ENCODE measurements around the gene LSR. TPM values are rescaled to one million over a fixed set of nuclear protein-coding genes. Genes with fewer than 3 reads are reported as not detected.
A peak's percentile ranks its signal among the peaks of the same experiment; 100 is the strongest.

Gene LSR
- total and polyA plus RNA-seq, 10 donors, result 10.9 to 30.2 (median 20.4) TPM

GRCh38 chr19:35207391-35207871 lies 41.4 kb upstream of the LSR start:
- DNase-seq, result no peak
- H3K36me3 ChIP-seq, result no peaks in the 10 kb centered on the region
- no peak overlapping the region for H3K4me3 ChIP-seq
- WGBS, 5 donors, result 73 to 78% (median 75%) methylated on average over 8 of the region's 8 CpGs
- intact Hi-C loops (cut with DNase I; ENCODE audit: low total_unique reads), result loop anchor here (10.0 kb wide), 1 partner anchor 53 kb away; the partner anchor contains the start of gene FXYD5
- H3K4me1 ChIP-seq, result peaks cover 36 to 84% (median 74%) of the 10 kb centered on the region in 6 donors
- H3K27me3 ChIP-seq (replicated peaks in 1 of 7), result no peaks in the 10 kb centered on the region
- TF ChIP-seq POLR2A (IDR thresholded peaks at IDR 0.05) (no peak), POLR2AphosphoS5 (IDR thresholded peaks at IDR 0.05) (no peak), CTCF (IDR thresholded peaks at IDR 0.05 in 8 of 11, conservative IDR thresholded peaks at IDR 0.05 in 3 of 11) (no peak)
- H3K27ac ChIP-seq, result peak overlapping the region; percentile 61 to 98 (median 84)
- H3K9me3 ChIP-seq, result peaks cover 0 to 3% (median 0%) of the 10 kb centered on the region in 8 donors

GRCh38 chr19:35208121-35208520 lies 40.7 kb upstream of the LSR start:
- peaks cover 43 to 91% (median 81%) of the 10 kb centered on the region in 6 donors for H3K4me1 ChIP-seq
- H3K36me3 ChIP-seq, result no peaks in the 10 kb centered on the region
- WGBS, 5 donors, result 80 to 88% (median 84%) methylated on average over 8 of the region's 8 CpGs
- peaks cover 0 to 3% (median 0%) of the 10 kb centered on the region in 8 donors for H3K9me3 ChIP-seq
- peak overlapping the region in 6 of 8 donors; percentile 36 to 98 (median 86) for H3K27ac ChIP-seq
- intact Hi-C loops (cut with DNase I; ENCODE audit: low total_unique reads), result loop anchor here (10.0 kb wide), 1 partner anchor 53 kb away; the partner anchor contains the start of gene FXYD5
- H3K4me3 ChIP-seq, result no peak overlapping the region
- no peak for DNase-seq
- TF ChIP-seq POLR2A (IDR thresholded peaks at IDR 0.05), result no peak
- TF ChIP-seq POLR2AphosphoS5 (IDR thresholded peaks at IDR 0.05), result no peak
- H3K27me3 ChIP-seq (replicated peaks in 1 of 7), result no peaks in the 10 kb centered on the region

GRCh38 chr19:35209646-35210045 lies 39.2 kb upstream of the LSR start:
- WGBS, 5 donors, result 64 to 81% (median 72%) methylated on average over 4 of the region's 4 CpGs
- Histone ChIP-seq H3K27ac (peak overlapping the region; percentile 15 to 98 (median 87)), H3K27me3 (replicated peaks in 1 of 7) (no peaks in the 10 kb centered on the region), H3K4me3 (no peak overlapping the region), H3K9me3 (peaks cover 0 to 3% (median 0%) of the 10 kb centered on the region in 8 donors), H3K36me3 (no peaks in the 10 kb centered on the region), H3K4me1 (peaks cover 58 to 94% (median 88%) of the 10 kb centered on the region in 6 donors)
- intact Hi-C loops (cut with DNase I; ENCODE audit: low total_unique reads), result loop anchor here (10.0 kb wide), 1 partner anchor 55 kb away; the partner anchor contains the start of gene FXYD5
- no peak for TF ChIP-seq POLR2AphosphoS5 (IDR thresholded peaks at IDR 0.05)
- TF ChIP-seq CTCF (IDR thresholded peaks at IDR 0.05 in 8 of 11, conservative IDR thresholded peaks at IDR 0.05 in 3 of 11), result no peak
- no peak for TF ChIP-seq POLR2A (IDR thresholded peaks at IDR 0.05)
- DNase-seq, result no peak

GRCh38 chr19:35211545-35212230 lies 37.1 kb upstream of the LSR start:
- Histone ChIP-seq H3K9me3 (peaks cover 0 to 4% (median under 1%) of the 10 kb centered on the region in 8 donors), H3K36me3 (no peaks in the 10 kb centered on the region), H3K27me3 (replicated peaks in 1 of 7) (no peaks in the 10 kb centered on the region), H3K4me3 (peak overlapping the region in 1 of 8 donors; percentile 30), H3K4me1 (peaks cover 45 to 94% (median 78%) of the 10 kb centered on the region in 6 donors), H3K27ac (peak overlapping the region; percentile 84 to 98 (median 87))
- peak; percentile 93 for DNase-seq
- TF ChIP-seq CTCF (IDR thresholded peaks at IDR 0.05 in 8 of 11, conservative IDR thresholded peaks at IDR 0.05 in 3 of 11) (peak in 3 of 11 experiments; percentile 23 to 51 (median 38)), POLR2A (IDR thresholded peaks at IDR 0.05) (peak in 2 of 3 donors; percentile 19 to 24), POLR2AphosphoS5 (IDR thresholded peaks at IDR 0.05) (peak; percentile 84 to 94 (median 88))
- 14 to 23% (median 16%) methylated on average over 7 of the region's 7 CpGs for WGBS, 5 donors
- intact Hi-C loops (cut with DNase I; ENCODE audit: low total_unique reads), result no loop called here
